WERI-Rb-1 (cell line): ENCODE results near the gene KRTAP10-1.

Experiments used
- DNase-seq: peaks from one replicate; pipeline ENCODE4 v3.0.0-alpha.2; 2020
- H3K27ac ChIP-seq: fragments of 250-450 bp; sonication (Bioruptor Pico); 2 replicates; pipeline ENCODE4 v1.5.1; 2020; ENCODE audit warnings: mild to moderate bottlenecking, moderate library complexity
- H3K27me3 ChIP-seq: fragments of 250-450 bp; sonication (Bioruptor Pico); 2 replicates; pipeline ENCODE4 v1.5.1; 2021; ENCODE audit warnings: mild to moderate bottlenecking, low read depth, moderate library complexity; ENCODE audit not compliant: insufficient read depth, severe bottlenecking
- H3K36me3 ChIP-seq: fragments of 250-450 bp; sonication (Bioruptor Pico); 2 replicates; pipeline ENCODE4 v1.5.1; 2020; ENCODE audit warnings: mild to moderate bottlenecking, moderate library complexity
- H3K4me3 ChIP-seq: 2 replicates; pipeline ENCODE4 v1.5.1; 2011; ENCODE audit warnings: low read depth, mild to moderate bottlenecking, control low read depth, low read length
- H3K9me3 ChIP-seq: fragments of 250-450 bp; sonication (Bioruptor Pico); 2 replicates; pipeline ENCODE4 v1.5.1; 2021; ENCODE audit warnings: mild to moderate bottlenecking, moderate library complexity; ENCODE audit not compliant: severe bottlenecking
- TF ChIP-seq, protein P1 (sequence below): IDR thresholded peaks from 2 replicates; pipeline ENCODE4 v1.5.1; 2011; ENCODE audit warnings: low read depth, mild to moderate bottlenecking, control low read depth, inconsistent platforms, low read length

Gene KRTAP10-1

DNA sequence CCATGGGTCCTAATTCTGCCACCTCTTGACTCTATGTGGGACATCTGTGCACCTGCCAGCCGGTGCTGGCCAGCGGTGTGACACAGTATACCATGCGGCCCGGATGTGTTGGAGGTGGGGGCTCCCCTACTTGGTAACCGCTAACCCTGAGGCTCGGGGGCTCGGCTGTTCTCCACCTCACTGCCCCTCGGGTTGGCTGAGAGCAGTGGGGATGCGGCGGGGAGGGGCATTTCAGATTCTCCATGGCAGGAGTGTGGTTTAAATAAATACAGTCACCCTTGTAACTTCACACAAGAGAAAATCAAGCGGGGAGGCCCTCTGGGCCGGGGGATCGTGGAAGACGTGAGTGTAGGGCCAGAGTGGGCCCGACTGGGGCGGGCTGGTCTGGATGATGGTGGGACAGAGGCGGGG lies 11.0 kb downstream of the KRTAP10-1 start:
- Histone ChIP-seq H3K36me3 (no peaks in the 10 kb centered on the region), H3K4me3 (no peak overlapping the region), H3K9me3 (peaks cover 13% of the 10 kb centered on the region), H3K27ac (no peak overlapping the region), H3K27me3 (no peaks in the 10 kb centered on the region)
- TF ChIP-seq, protein P1, sequence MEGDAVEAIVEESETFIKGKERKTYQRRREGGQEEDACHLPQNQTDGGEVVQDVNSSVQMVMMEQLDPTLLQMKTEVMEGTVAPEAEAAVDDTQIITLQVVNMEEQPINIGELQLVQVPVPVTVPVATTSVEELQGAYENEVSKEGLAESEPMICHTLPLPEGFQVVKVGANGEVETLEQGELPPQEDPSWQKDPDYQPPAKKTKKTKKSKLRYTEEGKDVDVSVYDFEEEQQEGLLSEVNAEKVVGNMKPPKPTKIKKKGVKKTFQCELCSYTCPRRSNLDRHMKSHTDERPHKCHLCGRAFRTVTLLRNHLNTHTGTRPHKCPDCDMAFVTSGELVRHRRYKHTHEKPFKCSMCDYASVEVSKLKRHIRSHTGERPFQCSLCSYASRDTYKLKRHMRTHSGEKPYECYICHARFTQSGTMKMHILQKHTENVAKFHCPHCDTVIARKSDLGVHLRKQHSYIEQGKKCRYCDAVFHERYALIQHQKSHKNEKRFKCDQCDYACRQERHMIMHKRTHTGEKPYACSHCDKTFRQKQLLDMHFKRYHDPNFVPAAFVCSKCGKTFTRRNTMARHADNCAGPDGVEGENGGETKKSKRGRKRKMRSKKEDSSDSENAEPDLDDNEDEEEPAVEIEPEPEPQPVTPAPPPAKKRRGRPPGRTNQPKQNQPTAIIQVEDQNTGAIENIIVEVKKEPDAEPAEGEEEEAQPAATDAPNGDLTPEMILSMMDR: no peak
- peak; percentile 5 for DNase-seq

DNA sequence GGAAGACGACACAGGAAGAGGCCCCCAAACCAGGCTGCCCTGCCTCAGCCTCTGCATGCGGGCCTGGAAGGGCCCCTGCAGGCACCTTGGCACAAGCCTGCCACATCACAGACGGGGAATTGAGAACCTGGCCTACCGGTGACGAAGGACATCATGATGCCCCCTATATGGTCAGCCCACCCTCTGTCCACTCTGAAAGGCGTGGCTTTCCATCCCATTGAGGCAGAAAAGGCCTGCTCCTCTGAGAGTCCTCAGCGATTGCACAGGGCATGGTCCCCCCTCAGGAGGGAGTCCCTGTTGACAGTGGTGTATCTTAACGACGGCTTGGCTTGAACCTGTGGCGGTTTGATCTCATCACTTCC lies 11.4 kb downstream of the KRTAP10-1 start:
- H3K27me3 ChIP-seq: no peaks in the 10 kb centered on the region
- H3K9me3 ChIP-seq: peaks cover 17% of the 10 kb centered on the region
- TF ChIP-seq, protein P1: no peak
- H3K27ac ChIP-seq: no peak overlapping the region
- H3K4me3 ChIP-seq: no peak overlapping the region
- peak; percentile 3 for DNase-seq
- H3K36me3 ChIP-seq: no peaks in the 10 kb centered on the region

DNA sequence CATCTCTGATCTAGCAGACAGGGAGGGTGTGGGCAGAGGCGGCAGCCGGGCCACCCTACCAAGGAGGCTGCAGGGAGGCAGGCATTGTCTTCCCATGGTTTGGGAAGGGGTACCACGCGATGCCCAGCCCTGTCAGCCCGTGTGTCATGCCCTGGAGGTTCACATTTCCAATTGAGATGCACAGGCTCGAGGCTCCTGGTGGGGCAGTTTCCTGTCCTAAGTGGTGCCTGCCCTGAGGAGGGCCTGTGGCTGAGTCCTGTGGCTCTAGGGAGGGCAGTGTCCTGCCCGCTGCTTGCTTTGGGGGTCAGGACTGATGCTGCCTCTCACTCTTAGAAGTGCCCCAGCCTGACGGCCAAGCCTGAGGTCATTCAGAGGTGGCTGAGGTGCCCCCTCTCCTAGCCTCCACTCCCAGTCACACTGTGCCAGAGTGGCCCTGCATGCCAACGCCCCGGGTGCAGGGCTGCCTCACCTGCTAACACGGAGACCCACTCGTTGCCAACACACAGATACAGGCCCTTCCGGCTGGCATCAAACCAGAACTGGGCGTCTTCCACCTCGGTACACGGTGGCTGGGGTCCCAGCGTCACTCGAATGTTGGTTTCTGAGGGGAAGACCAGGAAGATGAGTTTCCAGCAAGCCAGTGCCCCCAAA lies 11.9 kb downstream of the KRTAP10-1 start:
- Histone ChIP-seq H3K4me3 (no peak overlapping the region), H3K27me3 (no peaks in the 10 kb centered on the region), H3K27ac (no peak overlapping the region), H3K36me3 (no peaks in the 10 kb centered on the region), H3K9me3 (peaks cover 19% of the 10 kb centered on the region)
- TF ChIP-seq, protein P1: no peak
- peak; percentile 5 for DNase-seq

DNA sequence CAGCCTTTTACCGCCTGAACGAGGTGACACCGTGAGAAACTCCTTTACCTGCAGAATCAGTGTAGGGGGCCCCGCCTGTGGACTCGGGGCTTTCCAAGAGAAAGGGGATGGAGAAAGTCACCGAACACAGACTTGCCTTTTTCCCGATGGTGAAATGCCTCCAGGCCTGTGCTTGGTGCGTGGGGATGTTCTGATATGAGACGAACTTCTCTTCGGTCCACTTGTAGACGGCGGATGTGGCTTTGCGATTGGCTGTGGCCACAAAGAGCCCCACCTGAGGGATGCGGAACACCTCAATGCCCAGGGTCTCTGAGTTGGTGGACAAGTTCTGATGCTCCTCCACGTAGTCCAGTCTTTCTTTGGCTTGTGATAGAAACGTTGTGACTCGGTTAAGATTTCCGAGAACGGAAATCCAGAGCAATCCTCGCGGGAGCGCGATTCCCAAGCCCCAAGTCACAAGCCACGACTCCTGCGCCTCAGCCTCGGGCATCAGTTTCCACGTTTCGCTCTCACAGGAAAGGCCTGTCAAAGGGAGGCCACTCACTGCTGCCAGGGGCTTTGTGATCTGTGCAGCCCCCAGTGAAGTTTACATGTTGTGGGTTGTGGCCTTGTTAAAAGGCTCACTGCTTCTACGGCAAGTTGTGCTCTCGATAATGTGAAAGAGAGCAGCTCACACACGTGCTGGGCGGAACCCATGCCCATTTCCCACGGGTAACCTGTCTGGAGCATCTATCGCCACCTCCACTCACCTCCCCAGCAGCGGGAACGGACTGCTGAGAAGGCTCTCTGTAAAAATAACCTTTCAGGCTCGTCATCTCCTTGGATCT lies 12.6 kb downstream of the KRTAP10-1 start:
- Histone ChIP-seq H3K4me3 (no peak overlapping the region), H3K9me3 (peaks cover 19% of the 10 kb centered on the region), H3K36me3 (no peaks in the 10 kb centered on the region), H3K27me3 (no peaks in the 10 kb centered on the region), H3K27ac (no peak overlapping the region)
- DNase-seq: peak; percentile 3
- TF ChIP-seq, protein P1: no peak

DNA sequence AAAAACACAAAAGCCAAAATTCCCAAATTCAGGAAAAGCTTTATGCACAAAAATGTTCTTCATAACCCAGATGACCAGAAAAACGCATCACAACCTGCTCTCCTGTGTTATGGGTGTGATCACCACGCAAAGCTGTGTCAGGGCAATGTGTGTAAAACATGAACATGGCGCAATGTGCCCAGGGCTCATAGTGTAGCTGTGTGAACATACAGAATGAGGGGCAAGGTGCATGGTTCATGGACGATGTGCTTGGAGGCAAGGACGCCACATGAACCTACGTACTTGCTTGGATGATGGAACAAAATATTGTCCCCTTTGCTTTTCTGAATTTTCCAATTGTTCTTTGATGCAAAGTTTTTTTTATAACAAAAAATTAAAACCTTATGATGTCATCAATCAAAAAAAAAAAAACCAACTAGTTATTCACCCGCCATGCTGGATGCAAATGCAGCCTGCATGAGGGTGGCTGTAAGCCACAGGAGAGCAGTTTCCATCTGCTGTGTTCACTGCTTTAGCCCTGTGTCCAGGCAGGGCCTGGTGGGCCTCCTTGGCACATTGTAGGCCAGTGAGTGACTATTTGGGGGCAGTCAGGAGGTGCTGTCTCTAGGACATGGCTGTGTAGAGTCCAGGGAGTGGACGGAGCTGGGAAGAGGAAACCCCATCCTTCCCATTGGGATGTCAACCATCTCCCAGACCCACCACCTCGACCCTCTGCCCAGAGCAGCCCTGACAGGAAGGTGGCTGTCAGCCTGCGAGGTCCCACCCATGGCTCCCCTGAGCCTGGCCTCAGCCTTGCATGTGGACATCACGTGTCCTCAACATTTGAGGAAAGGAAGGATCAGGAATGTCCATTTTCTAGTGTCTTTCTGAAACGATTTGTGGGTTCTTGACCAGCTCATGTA lies 13.6 kb downstream of the KRTAP10-1 start:
- no peak for DNase-seq
- H3K4me3 ChIP-seq: no peak overlapping the region
- H3K9me3 ChIP-seq: peaks cover 19% of the 10 kb centered on the region
- no peaks in the 10 kb centered on the region for H3K27me3 ChIP-seq
- no peaks in the 10 kb centered on the region for H3K36me3 ChIP-seq
- H3K27ac ChIP-seq: no peak overlapping the region
- TF ChIP-seq, protein P1: no peak
